IPS-18a (cell line): ENCODE data around the gene CDH22.

ENCODE experiments used
- H3K27ac ChIP-seq: one replicate; pipeline ENCODE4 v1.5.1; 2013; ENCODE audit warnings: low read length
- H3K27me3 ChIP-seq: one replicate; pipeline ENCODE4 v1.6.1; 2013; ENCODE audit warnings: mild to moderate bottlenecking, low read length; ENCODE audit not compliant: control insufficient read depth, insufficient read depth
- H3K36me3 ChIP-seq: one replicate; pipeline ENCODE4 v1.6.1; 2013; ENCODE audit warnings: low read depth, low read length; ENCODE audit not compliant: control insufficient read depth
- H3K4me1 ChIP-seq: one replicate; pipeline ENCODE4 v1.6.1; 2013; ENCODE audit warnings: low read depth, low read length; ENCODE audit not compliant: control insufficient read depth
- H3K4me3 ChIP-seq: one replicate; pipeline ENCODE4 v1.5.1; 2013; ENCODE audit warnings: low read length
- H3K9ac ChIP-seq: one replicate; pipeline ENCODE4 v1.6.1; 2013; ENCODE audit warnings: mild to moderate bottlenecking, low read length, moderate library complexity
- H3K9me3 ChIP-seq: one replicate; pipeline ENCODE4 v1.6.1; 2013; ENCODE audit warnings: low read depth, low read length; ENCODE audit not compliant: control insufficient read depth

CDH22 gene

DNA sequence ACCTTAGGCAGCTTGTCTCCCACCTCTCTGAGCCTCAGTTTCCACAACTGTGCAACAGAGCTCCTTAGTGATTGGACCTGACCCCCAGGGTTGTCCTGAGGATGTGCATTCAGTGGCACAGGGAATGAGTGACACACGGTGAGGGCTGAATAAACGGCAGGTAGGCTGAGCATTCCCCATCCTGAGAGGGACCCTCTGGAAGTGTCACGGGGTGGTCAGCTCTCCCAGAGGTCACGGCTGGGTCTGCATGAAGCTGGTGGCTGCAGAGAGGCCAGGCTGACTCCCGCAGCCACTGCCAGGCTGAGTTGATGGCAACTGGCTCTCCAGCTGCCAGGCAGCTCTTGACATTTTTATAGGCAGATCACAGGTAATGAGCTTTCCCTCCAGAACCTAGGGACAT lies 147.6 kb downstream of the CDH22 start:
- Histone ChIP-seq H3K4me3 (no peak overlapping the region), H3K9ac (no peak overlapping the region), H3K36me3 (no peaks in the 10 kb centered on the region), H3K4me1 (no peaks in the 10 kb centered on the region), H3K9me3 (no peaks in the 10 kb centered on the region), H3K27me3 (no peaks in the 10 kb centered on the region), H3K27ac (no peak overlapping the region)

DNA sequence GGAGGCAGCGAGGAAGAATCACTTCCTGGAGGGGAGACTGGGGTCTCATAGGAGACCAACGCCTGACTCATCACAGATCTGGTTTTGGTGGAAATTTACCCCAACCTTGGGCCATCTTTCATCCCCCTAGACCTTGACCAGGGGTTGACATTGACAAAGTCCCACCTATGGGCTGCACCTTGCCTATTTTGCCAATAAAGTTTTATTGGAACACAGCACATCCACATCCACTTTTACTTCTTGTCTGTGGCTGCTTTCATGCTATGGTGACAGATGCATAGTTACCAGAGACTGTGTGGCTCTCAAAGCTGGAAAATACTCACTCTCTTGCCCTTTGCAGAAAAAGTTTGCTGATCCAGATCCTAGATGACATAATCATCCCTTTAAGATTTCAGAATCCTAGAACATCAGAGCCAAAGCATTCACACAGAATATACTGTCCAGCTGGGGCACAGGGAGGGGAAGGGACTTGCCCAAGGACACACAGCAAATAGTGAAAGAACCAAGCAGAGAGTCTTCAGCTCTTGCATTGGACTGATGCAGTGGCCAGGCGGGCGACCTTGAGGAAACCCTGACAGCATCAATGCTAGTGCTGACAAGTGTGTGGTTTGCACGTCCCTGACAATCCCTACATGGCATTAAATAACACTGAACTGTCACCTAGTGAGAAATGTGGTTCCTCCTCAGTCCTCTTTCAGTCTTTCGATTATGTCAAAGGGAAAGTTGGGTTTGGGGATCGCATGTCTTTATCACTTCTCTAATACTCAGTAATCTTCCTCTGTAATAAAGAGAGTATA lies 149.0 kb downstream of the CDH22 start:
- H3K4me3 ChIP-seq, result no peak overlapping the region

DNA sequence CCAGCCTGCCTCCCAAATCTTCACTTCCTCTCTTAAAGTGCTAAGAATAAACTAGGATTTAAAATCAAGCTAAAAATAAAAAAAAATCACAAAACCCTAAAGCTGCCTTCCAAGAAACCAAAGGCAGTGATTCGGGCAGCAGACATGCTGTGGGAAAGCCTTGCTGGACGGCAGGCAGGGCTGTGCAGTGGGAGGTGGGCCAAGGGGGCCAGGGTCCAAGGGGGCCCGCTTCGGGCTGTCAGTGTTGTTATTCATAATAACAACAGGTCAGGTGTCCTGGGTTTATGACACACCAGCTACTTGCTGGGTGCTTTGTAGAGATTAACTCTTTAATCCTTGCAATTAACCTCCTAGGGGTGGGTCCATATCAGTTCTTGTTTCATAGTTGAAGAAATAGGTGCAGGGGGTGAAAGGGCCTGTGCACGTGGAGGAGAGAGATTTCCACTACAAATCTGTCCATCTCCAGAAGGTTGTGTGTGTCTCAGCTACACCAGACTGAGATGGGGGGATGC lies 149.8 kb downstream of the CDH22 start:
- Histone ChIP-seq H3K9me3 (no peaks in the 10 kb centered on the region), H3K27ac (no peak overlapping the region), H3K9ac (no peak overlapping the region), H3K27me3 (no peaks in the 10 kb centered on the region), H3K36me3 (no peaks in the 10 kb centered on the region), H3K4me1 (no peaks in the 10 kb centered on the region), H3K4me3 (no peak overlapping the region)

More for the DNA sequence above, 149.0 kb downstream of the CDH22 start:
- Histone ChIP-seq H3K27me3 (no peaks in the 10 kb centered on the region), H3K36me3 (no peaks in the 10 kb centered on the region), H3K4me1 (no peaks in the 10 kb centered on the region), H3K9ac (no peak overlapping the region), H3K27ac (no peak overlapping the region), H3K9me3 (no peaks in the 10 kb centered on the region)

DNA sequence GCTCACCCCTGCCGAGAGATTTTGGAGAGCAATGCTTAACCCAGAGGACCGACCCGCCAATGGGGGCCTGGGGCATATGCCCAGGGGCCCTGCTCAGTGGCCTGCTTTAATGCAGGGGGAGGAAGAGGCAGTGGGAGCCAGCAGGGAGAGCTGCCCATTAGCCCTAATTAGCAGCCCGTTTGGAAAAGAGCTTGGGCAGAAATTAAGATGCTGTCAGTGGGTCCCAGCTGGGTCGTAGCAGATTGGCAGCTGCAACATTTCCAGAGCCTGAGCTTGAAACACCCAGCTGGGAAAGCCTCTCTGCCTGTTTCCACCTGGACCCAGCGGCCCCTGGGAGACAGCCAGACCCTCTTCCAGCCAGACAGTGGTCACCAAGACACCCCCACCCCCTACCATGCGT lies 150.7 kb downstream of the CDH22 start:
- H3K4me3 ChIP-seq, result no peak overlapping the region
- no peak overlapping the region for H3K9ac ChIP-seq

DNA sequence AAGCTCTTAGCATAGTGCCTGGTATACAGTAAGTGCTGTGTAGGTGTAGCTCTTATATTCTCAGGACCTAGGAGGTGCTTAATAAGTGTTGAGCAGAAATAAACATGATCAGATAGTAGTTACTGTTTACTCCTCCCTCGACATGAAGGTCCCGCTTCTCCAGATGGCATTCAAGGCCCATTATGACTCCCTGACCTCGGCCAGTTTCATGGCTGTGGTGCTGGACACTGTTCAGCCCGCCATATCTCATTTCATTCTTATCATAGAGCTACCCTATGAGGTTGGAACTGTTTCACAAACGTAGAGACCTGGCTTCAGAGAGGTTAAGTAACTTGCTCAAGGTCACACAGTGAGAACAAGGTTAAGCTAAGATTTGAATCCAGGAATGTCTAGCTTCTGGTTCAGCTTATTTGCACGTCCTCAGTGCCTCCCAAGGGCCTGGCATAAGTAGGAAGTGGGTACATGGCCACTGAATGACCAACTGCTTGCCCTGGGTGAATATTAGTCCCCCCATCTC lies 151.2 kb downstream of the CDH22 start:
- Histone ChIP-seq H3K36me3 (no peaks in the 10 kb centered on the region), H3K9me3 (no peaks in the 10 kb centered on the region), H3K4me1 (no peaks in the 10 kb centered on the region), H3K27me3 (no peaks in the 10 kb centered on the region), H3K9ac (no peak overlapping the region), H3K27ac (no peak overlapping the region), H3K4me3 (no peak overlapping the region)

More for the DNA sequence above, 150.7 kb downstream of the CDH22 start:
- no peaks in the 10 kb centered on the region for H3K36me3 ChIP-seq
- H3K27ac ChIP-seq, result no peak overlapping the region
- H3K9me3 ChIP-seq, result no peaks in the 10 kb centered on the region
- no peaks in the 10 kb centered on the region for H3K27me3 ChIP-seq
- no peaks in the 10 kb centered on the region for H3K4me1 ChIP-seq

DNA sequence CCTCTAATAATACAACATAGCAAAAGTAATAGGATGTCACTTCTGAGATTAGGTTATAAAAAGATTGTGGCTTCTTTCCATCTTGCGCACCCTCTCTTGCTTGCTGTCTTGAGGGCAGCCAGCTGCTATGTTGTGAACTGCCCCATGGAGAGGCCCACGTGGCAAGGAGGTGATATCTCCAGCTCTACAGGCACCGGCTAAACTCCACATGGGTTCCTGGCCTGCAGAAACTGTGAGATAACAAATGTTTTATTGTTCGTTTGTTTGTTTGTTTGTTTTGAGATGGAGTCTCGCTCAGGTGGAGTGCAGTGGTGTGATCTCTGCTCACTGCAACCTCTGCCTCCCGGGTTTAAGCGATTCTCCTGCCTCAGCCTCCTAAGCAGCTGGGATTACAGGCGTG lies 152.2 kb downstream of the CDH22 start:
- H3K27ac ChIP-seq, result no peak overlapping the region
- H3K36me3 ChIP-seq, result no peaks in the 10 kb centered on the region
- H3K4me3 ChIP-seq, result no peak overlapping the region
- no peak overlapping the region for H3K9ac ChIP-seq
- H3K4me1 ChIP-seq, result no peaks in the 10 kb centered on the region
- no peaks in the 10 kb centered on the region for H3K9me3 ChIP-seq
- no peaks in the 10 kb centered on the region for H3K27me3 ChIP-seq

DNA sequence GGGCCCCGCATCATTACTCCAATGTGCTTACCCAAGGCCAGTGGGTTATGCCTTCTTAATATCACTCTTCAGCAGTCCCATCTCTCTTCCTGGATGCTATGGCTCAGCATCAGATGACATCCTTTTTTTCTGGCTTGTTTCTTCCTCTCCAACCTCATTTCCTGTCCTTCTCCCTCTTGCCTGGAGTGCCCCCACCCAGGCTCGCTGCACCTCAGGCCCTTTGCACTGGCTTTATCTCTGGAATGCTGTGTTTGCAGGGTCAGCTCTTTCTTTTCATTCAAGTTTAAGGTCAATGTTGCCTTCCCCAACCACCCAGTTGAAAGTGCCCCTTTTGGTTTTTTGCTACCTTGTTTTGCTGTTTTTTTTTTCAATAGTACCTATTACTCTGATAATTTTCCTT lies 153.5 kb downstream of the CDH22 start:
- no peak overlapping the region for H3K9ac ChIP-seq
- H3K4me3 ChIP-seq, result no peak overlapping the region
- H3K27ac ChIP-seq, result no peak overlapping the region
- H3K27me3 ChIP-seq, result no peaks in the 10 kb centered on the region
- no peaks in the 10 kb centered on the region for H3K9me3 ChIP-seq
- no peaks in the 10 kb centered on the region for H3K36me3 ChIP-seq
- no peaks in the 10 kb centered on the region for H3K4me1 ChIP-seq

DNA sequence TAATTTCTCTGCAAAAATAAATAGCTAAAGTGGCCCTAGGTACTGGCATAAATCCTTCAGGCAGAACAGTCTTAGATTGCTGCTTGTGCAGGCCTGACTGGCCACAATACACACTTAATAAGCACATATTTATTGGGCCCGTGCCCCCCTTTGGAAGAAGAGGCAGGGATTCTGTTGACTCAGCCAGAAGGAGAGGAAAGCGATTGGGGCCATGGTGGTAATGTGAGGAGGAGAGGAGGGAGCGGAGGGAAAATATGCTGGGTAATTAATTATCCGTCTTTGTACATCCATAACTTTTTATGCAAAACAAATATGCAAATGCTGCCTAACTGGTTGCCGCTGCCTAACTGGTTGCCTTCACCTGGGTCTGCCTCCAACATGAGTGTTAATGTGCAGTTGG lies 154.0 kb downstream of the CDH22 start:
- Histone ChIP-seq H3K4me1 (no peaks in the 10 kb centered on the region), H3K27ac (no peak overlapping the region), H3K4me3 (no peak overlapping the region), H3K27me3 (no peaks in the 10 kb centered on the region), H3K36me3 (no peaks in the 10 kb centered on the region), H3K9me3 (no peaks in the 10 kb centered on the region), H3K9ac (no peak overlapping the region)

DNA sequence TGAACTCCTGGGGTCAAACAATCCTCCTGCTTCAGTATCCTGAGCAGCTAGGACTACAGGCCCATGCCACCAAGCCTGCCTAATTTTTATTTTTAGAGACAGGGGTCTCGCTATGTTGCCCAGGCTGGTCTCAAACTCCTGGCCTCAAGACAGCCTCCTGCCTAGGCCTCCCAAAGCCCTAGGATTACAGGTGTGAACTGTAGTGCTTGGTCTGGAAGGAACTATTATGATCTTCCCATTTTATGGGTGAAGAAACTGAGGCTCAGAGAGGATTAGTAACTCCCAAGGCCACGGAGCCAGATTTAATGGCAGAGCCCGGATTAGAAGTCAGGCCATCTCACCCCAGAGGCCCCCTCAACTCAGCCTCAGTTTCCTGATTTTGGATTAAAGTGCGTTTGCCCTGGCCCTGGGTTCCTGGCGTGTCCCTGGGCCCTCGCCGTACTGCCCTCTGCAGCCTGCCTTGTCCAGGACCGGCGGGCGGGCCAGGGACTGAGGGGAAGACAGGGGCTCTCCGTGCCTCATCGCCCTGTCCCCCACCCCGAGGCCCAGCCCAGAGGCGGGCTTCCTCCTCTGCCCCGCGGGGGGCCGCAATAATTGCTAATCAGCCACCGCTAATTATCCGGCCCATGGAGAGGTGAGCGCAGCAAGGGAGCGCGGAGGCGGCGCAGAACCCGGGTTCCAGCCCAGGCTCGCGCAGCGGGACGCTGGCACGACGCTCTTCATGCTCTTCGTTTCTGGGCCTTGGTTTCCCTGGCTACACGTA lies 155.3 kb downstream of the CDH22 start:
- H3K36me3 ChIP-seq, result no peaks in the 10 kb centered on the region
- H3K9me3 ChIP-seq, result no peaks in the 10 kb centered on the region
- no peaks in the 10 kb centered on the region for H3K27me3 ChIP-seq
- no peaks in the 10 kb centered on the region for H3K4me1 ChIP-seq
- no peak overlapping the region for H3K4me3 ChIP-seq
- no peak overlapping the region for H3K9ac ChIP-seq
- no peak overlapping the region for H3K27ac ChIP-seq

DNA sequence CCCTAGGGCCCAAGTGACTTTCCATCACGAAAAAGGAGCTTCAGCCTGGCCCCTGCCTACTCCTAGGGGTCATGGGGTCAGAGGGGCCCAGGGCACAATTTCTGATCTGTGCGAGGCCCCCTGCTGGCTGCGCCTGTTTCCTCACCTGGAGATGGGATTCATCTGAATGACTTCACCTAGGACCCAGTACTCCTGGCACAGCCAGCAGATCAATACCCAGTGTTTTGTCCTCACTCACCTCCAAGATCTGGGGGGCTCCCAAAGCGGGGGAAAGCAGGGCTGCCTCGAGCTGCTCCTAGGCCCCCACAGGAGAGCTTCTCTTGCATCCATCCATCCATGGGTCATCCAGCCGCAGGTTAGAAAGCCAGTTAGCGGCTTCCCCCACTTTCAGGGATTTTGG lies 156.4 kb downstream of the CDH22 start:
- H3K9me3 ChIP-seq, result no peaks in the 10 kb centered on the region
- no peaks in the 10 kb centered on the region for H3K4me1 ChIP-seq
- H3K36me3 ChIP-seq, result no peaks in the 10 kb centered on the region
- no peaks in the 10 kb centered on the region for H3K27me3 ChIP-seq
- no peak overlapping the region for H3K4me3 ChIP-seq
- no peak overlapping the region for H3K9ac ChIP-seq
- no peak overlapping the region for H3K27ac ChIP-seq

DNA sequence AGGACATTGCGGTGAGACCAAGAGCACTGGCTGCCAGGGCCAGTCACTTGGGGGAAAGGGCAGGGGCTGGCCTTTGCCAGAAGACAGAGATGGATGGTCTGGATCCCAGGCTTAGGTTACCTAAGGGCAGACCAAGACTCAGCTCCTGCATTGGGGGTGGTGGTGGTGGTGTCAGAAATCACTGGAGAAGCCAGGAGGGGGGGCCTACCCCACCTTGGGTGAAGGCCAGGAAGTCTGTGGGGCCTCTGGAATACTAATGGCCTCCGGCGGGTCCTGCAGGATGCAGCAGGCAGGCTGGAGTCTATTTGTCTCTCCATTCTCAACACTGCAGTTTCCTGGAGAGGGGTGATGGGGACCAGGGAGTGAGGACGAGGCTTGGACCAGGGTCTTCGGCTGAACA lies 157.4 kb downstream of the CDH22 start:
- Histone ChIP-seq H3K27me3 (no peaks in the 10 kb centered on the region), H3K27ac (no peak overlapping the region), H3K4me1 (peaks cover under 1% of the 10 kb centered on the region), H3K4me3 (no peak overlapping the region), H3K36me3 (no peaks in the 10 kb centered on the region), H3K9ac (no peak overlapping the region), H3K9me3 (no peaks in the 10 kb centered on the region)
